Adrenal gland (tissue), 5 donors: ENCODE results near the gene USP11.

Experiments used
- POLR2A ChIP-seq, 2 donors: fragments of 450-650 bp; IDR thresholded peaks; one replicate each; pipeline ENCODE4 v1.6.1; 2017; ENCODE audit warnings: antibody characterized with exemption in 2 of 2, mild to moderate bottlenecking in 2 of 2, moderate library complexity in 1 of 2
- TF ChIP-seq, protein P1 (sequence below), 6 experiments: fragments of 450-650 bp in 4 of 6; fragments of 200-600 bp in 2 of 6; sonication (generic) in 1 of 6; IDR thresholded peaks; 1 replicate in 5 of 6; 2 replicates in 1 of 6; pipeline versions ENCODE4 v1.5.1 to v1.8.0; 2016 to 2021; ENCODE audit warnings: antibody characterized with exemption in 6 of 6, mild to moderate bottlenecking in 2 of 6, moderate library complexity in 1 of 6
- donor health status: DM: no; HTN: no; CAD: no.

DNA sequence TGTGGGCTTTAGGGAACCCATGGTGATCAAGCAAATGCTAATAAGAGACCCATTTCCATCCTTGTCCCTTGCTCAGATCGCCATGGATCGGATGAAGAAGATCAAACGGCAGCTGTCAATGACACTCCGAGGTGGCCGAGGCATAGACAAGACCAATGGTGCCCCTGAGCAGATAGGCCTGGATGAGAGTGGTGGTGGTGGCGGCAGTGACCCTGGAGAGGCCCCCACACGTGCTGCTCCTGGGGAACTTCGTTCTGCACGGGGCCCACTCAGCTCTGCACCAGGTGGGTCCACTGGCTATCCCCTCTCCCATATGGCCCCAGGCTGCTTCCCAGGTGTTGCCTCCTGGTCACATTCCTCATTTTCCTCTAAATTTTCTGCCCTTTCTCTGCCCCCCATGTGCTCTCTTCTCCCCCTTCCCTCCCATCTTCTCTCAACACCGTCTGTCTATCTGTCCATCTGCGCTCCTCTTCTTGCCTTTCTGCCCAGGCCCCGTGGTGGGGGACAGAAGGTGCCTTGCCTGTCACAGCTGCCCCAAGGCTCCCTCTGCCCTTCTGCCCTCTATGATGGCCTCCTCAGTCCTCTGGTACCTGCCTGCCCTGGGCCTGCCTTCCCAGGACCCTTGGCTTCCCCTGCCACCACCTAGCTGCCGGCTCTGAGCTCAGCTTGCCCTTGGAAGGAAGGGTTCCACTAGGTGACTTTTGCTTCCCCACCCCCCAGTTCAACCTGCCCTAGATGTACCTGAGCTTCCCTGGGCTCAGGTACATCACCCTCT lies 9.1 kb upstream of the USP11 start:
- TF ChIP-seq, protein P1, sequence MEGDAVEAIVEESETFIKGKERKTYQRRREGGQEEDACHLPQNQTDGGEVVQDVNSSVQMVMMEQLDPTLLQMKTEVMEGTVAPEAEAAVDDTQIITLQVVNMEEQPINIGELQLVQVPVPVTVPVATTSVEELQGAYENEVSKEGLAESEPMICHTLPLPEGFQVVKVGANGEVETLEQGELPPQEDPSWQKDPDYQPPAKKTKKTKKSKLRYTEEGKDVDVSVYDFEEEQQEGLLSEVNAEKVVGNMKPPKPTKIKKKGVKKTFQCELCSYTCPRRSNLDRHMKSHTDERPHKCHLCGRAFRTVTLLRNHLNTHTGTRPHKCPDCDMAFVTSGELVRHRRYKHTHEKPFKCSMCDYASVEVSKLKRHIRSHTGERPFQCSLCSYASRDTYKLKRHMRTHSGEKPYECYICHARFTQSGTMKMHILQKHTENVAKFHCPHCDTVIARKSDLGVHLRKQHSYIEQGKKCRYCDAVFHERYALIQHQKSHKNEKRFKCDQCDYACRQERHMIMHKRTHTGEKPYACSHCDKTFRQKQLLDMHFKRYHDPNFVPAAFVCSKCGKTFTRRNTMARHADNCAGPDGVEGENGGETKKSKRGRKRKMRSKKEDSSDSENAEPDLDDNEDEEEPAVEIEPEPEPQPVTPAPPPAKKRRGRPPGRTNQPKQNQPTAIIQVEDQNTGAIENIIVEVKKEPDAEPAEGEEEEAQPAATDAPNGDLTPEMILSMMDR (IDR thresholded peaks at IDR 0.05), result no peak
- TF ChIP-seq POLR2A (IDR thresholded peaks at IDR 0.05), result no peak
